Heart right ventricle (tissue), 16 donors: ENCODE measurements around the gene NR1D1. TPM values are rescaled to one million over a fixed set of nuclear protein-coding genes. Genes with fewer than 3 reads are reported as not detected.
A peak's percentile ranks its signal among the peaks of the same experiment; 100 is the strongest.

Source experiments
- ATAC-seq, 8 donors: fragments of 200-7000 bp; cut with Tn5 transposase; one replicate each; pipeline ENCODE4 v1.9.1; 2020; ENCODE audit warnings: mild to moderate bottlenecking in 8 of 8, moderate library complexity in 8 of 8, moderate number of reproducible peaks in 1 of 8
- DNase-seq, 2 donors: peaks; one replicate each; pipeline ENCODE4 v3.0.0-alpha.2; 2020
- H3K27ac ChIP-seq, 10 donors: fragments of 200-600 bp; sonication (generic) in 2 of 10; one replicate each; pipeline versions ENCODE4 v1.5.0 to v1.8.0; 2020 to 2022; ENCODE audit warnings: mild to moderate bottlenecking in 3 of 10
- H3K27me3 ChIP-seq, 7 donors: fragments of 200-600 bp; one replicate each; pipeline ENCODE4 v1.8.0; 2021 to 2022; ENCODE audit warnings: mild to moderate bottlenecking in 2 of 7
- H3K36me3 ChIP-seq, 9 donors: fragments of 200-600 bp; sonication (generic) in 1 of 9; one replicate each; pipeline versions ENCODE4 v1.5.0 to v1.8.0; 2020 to 2022; ENCODE audit warnings: mild to moderate bottlenecking in 2 of 9
- H3K4me1 ChIP-seq, 9 donors: fragments of 200-600 bp; sonication (generic) in 1 of 9; one replicate each; pipeline versions ENCODE4 v1.5.0 to v1.8.0; 2020 to 2022; ENCODE audit warnings: mild to moderate bottlenecking in 4 of 9
- H3K4me3 ChIP-seq, 10 donors: fragments of 200-600 bp; sonication (generic) in 2 of 10; one replicate each; pipeline versions ENCODE4 v1.5.0 to v1.8.0; 2020 to 2022; ENCODE audit warnings: mild to moderate bottlenecking in 7 of 10, moderate library complexity in 2 of 10
- H3K9me3 ChIP-seq, 11 donors: fragments of 200-600 bp in 10 of 11; sonication (generic) in 2 of 11; one replicate each; pipeline versions ENCODE4 v1.5.0 to v1.8.0; 2013 to 2022; ENCODE audit warnings: mild to moderate bottlenecking in 2 of 11, control low read depth in 1 of 11, moderate library complexity in 1 of 11
- CTCF ChIP-seq, 9 donors: fragments of 200-600 bp; sonication (generic) in 2 of 9; IDR thresholded peaks; one replicate each; pipeline versions ENCODE4 v1.5.0 to v1.8.0; 2021 to 2022; ENCODE audit warnings: antibody characterized with exemption in 9 of 9, mild to moderate bottlenecking in 5 of 9, moderate library complexity in 1 of 9
- WGBS, 2 donors: extraction: QIAGEN DNeasy Blood & Tissue Kit; methylation state at CpG; one replicate each; pipeline ENCODE4 v1.1.7; 2013; ENCODE audit warnings: inconsistent platforms in 1 of 2; 5-methylcytosine and 5-hydroxymethylcytosine counted together
- intact Hi-C, 10 donors: fragments of 100-400 bp; cut with DNase I; formaldehyde crosslinking; loops; one replicate each; pipeline versions ENCODE4 v1.11.1 to v1.14.2; 2022
- polyA plus RNA-seq, 2 donors: library from polyadenylated mRNA; stranded (reverse); fragments of 200-250 nt; gene quantifications; one replicate each; pipeline ENCODE4 v1.2.3, GENCODE V29; 2013
- total RNA-seq, 10 donors: library from RNA; stranded (reverse); fragmentation: NEBNext Ultra II Directional in 3 of 10; extraction: Animal tissue kit (Norgen Biotek cat#: 25700) in 3 of 10; gene quantifications; one replicate each; pipeline versions ENCODE4 v1.2.1 to v1.2.4, GENCODE V29; 2021 to 2023
- donor health status: Arrhythmogenic right ventricular cardiomyopathy.
- donor health status: ischemic (EF 13 %, LVEDD 7.1; RV severe dilation, severe dysfunction).
- donor health status: healthy with polysubstance abuse.
- donor health status: DM: no; HTN: yes; CAD: no.
- donor health status: DM: no; HTN: no; CAD: no.
- donor health status: ischemic (EF 25% LVEDD 6.9; RV normal size, moderate dysfunction).
- donor health status: ischemic (EF 25% LVEDD 5.7; RV mildly dilated, moderate dysfunction).
- donor health status: healthy.
- donor health status: DM: yes; HTN: yes; CAD: no.
- donor health status: Ischemic cardiomyopathy.
- donor health status: ischemic (EF 35%, LVEDD 5.7; RV mildly dilated, moderate dysfunction).
- donor health status: nonischemic (EF 11% LVEDD 7.7; RV severe dilation, severe dysfunction).
- donor health status: DM: yes; HTN: yes; CAD: no.
- donor health status: PGD.
- donor health status: ischemic (EF 29% LVEDD 5.4; RV normal size, mild dysfunction).
- donor health status: nonischemic (EF 23%, LVEDD 6.1; RV moderate dilation, normal function).

NR1D1 gene
- total and polyA plus RNA-seq, 12 donors, result 5.5 to 41.3 (median 25.1) TPM

GRCh38 chr17:40071313-40072039 is 28.9 kb downstream of the NR1D1 start:
- TF ChIP-seq CTCF (IDR thresholded peaks at IDR 0.05), result no peak
- Histone ChIP-seq H3K4me1 (peaks cover 64 to 99% (median 94%) of the 10 kb centered on the region in 9 donors), H3K4me3 (peak overlapping the region in 5 of 10 donors; percentile 28 to 48 (median 31)), H3K9me3 (no peaks in the 10 kb centered on the region), H3K27me3 (no peaks in the 10 kb centered on the region), H3K27ac (peak overlapping the region; percentile 82 to 99 (median 90)), H3K36me3 (peaks cover 0 to 19% (median 8%) of the 10 kb centered on the region in 9 donors)
- DNase-seq (peak; percentile 57 to 68), ATAC-seq (peak in 2 of 8 donors; percentile 12 to 33)
- WGBS, 2 donors, result 35 to 39% methylated on average over 16 of the region's 16 CpGs
- intact Hi-C loops, result no loop called here

GRCh38 chr17:40070709-40071312 is 29.6 kb downstream of the NR1D1 start:
- DNase-seq (peak in 1 of 2 donors; percentile 7), ATAC-seq (no peak)
- TF ChIP-seq CTCF (IDR thresholded peaks at IDR 0.05), result no peak
- Histone ChIP-seq H3K9me3 (no peaks in the 10 kb centered on the region), H3K4me3 (peak overlapping the region in 6 of 10 donors; percentile 3 to 48 (median 36)), H3K36me3 (peaks cover 0 to 19% (median 8%) of the 10 kb centered on the region in 9 donors), H3K4me1 (peaks cover 63 to 99% (median 93%) of the 10 kb centered on the region in 9 donors), H3K27ac (peak overlapping the region; percentile 82 to 99 (median 90)), H3K27me3 (no peaks in the 10 kb centered on the region)
- intact Hi-C loops, result no loop called here
- 32 to 35% methylated on average over 8 of the region's 8 CpGs for WGBS, 2 donors

GRCh38 chr17:40069751-40070708 is 30.4 kb downstream of the NR1D1 start:
- ATAC-seq (peak in 7 of 8 donors; percentile 1 to 32 (median 6)), DNase-seq (peak; percentile 31 to 69)
- Histone ChIP-seq H3K27ac (peak overlapping the region; percentile 82 to 99 (median 90)), H3K4me1 (peaks cover 63 to 99% (median 93%) of the 10 kb centered on the region in 9 donors), H3K4me3 (peak overlapping the region in 9 of 10 donors; percentile 13 to 48 (median 40)), H3K36me3 (peaks cover 0 to 15% (median 8%) of the 10 kb centered on the region in 9 donors), H3K9me3 (no peaks in the 10 kb centered on the region), H3K27me3 (no peaks in the 10 kb centered on the region)
- whole genome bisulfite sequencing, 2 donors, result 21 to 24% methylated on average over 14 of the region's 14 CpGs
- peak in 7 of 9 donors; percentile 25 to 46 (median 34) for TF ChIP-seq CTCF (IDR thresholded peaks at IDR 0.05)
- intact Hi-C loops, result loop anchor here in 2 of 10 donors (10.0 kb wide), 1 partner anchor 45 kb away; no protein-coding TSS in a partner anchor
